Liver (tissue), 2 donors: ENCODE measurements around the gene C3orf49.

Experiments
- CTCF ChIP-seq: fragments of 150-350 bp; IDR thresholded peaks from 2 replicates; pipeline ENCODE4 v1.5.1; 2017; ENCODE audit warnings: improper control_type of control experiment, low read depth, low read length; ENCODE audit not compliant: missing input control
- FOXA1 ChIP-seq: IDR thresholded peaks from 2 replicates; pipeline ENCODE4 v1.6.1; 2016; ENCODE audit warnings: antibody characterized with exemption
- REST ChIP-seq: IDR thresholded peaks from 2 replicates; pipeline ENCODE4 v1.6.1; 2016; ENCODE audit warnings: antibody characterized with exemption, mild to moderate bottlenecking
- donor health status: healthy.

GRCh38 chr3:63798544-63798943 lies 20.6 kb upstream of the C3orf49 start:
- TF ChIP-seq CTCF, result no peak
- no peak for TF ChIP-seq FOXA1
- no peak for TF ChIP-seq REST
